Measurements from ENCODE around the gene TMCC2.
A peak's percentile ranks its signal among the peaks of the same experiment; 100 is the strongest.
"Not testable (repeated sequence)": the region's sequence is repeated elsewhere in the genome, so short reads cannot be mapped to it uniquely, and the experiment has no call there.

Gene TMCC2

DNA sequence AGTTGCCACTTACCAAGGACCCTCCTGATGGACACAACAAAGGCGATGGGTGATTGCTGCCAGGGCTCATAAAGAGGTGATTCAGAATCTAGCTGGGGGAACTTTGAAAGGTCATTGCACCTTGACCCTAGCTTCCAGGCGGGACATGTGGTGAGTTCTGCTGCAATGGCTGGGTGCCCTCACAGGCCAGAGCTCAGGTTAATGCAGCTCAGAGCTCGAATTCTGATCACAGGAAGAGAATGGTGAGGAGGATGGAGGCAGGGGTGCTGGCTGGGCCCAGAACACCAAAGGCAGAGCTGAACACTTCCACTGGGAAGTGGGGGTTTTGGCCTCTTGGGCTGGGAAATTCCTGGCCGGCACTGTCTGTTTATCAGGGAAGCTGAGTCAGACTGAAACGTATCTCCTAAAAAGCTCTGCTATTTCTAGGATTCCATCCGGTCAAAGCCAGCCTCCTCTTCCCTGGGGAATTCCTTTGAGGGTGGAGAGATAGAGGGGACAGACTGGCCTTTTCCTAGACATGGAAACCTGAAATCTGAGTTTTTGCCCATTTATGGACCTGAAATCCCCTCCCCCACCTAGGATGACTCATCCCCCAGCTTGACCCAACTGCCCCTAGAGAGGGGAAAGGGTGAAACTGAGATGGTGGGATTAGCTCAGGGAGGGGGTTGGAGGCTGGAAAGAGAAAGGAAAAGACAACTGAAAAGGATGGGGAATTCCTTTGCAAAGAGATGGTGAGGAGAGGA is 66.6 kb downstream of the TMCC2 start:
- Histone ChIP-seq H4K8ac (ENCODE audit: low read length) (peak overlapping the region; percentile 98), H2BK12ac (ENCODE audit: low read length in 2 of 2) (peak overlapping the region; percentile 99 to 100), H3K9ac (ENCODE audit: low read length) (peak overlapping the region; percentile 45), H3K79me1 (replicated peaks; ENCODE audit: low read length, poor library complexity, severe bottlenecking) (no peaks in the 10 kb centered on the region), H3K27ac (ENCODE audit: low read length, poor library complexity, severe bottlenecking) (peak overlapping the region; percentile 96), H2AFZ (ENCODE audit: low read depth, low read length) (no peak overlapping the region), H3K18ac (ENCODE audit: low read depth in 1 of 2, low read length in 2 of 2) (peak overlapping the region; percentile 94 to 99), H3K36me3 (ENCODE audit: control insufficient read depth in 1 of 2, insufficient read depth in 2 of 2, low read depth in 1 of 2, low read length in 2 of 2) (no peaks in the 10 kb centered on the region), H2BK15ac (ENCODE audit: low read depth, poor library complexity, severe bottlenecking) (peak overlapping the region; percentile 92), H2BK5ac (ENCODE audit: low read depth, low read length, poor library complexity, severe bottlenecking) (peak overlapping the region; percentile 85), H3K14ac (ENCODE audit: low read length in 2 of 2) (peak overlapping the region in 1 of 2 experiments; percentile 66), H3K4ac (ENCODE audit: low read depth in 1 of 2, low read length in 2 of 2) (peak overlapping the region; percentile 93 to 99), H3K23ac (ENCODE audit: low read length in 2 of 2) (no peak overlapping the region), H3K27me3 (ENCODE audit: control insufficient read depth in 1 of 2, insufficient read depth in 1 of 2, low read length in 2 of 2) (no peaks in the 10 kb centered on the region), H3K9me3 (ENCODE audit: control insufficient read depth, low read length) (no peaks in the 10 kb centered on the region), H2AK5ac (ENCODE audit: low read length, severe bottlenecking) (peak overlapping the region; percentile 81), H3K4me1 (ENCODE audit: control insufficient read depth, insufficient read depth, low read depth, low read length) (peaks cover 28% of the 10 kb centered on the region), H3K4me3 (ENCODE audit: insufficient read depth in 1 of 2, low read depth in 1 of 2, low read length in 2 of 2) (peak overlapping the region in 1 of 2 experiments; percentile 10), H2BK120ac (ENCODE audit: low read depth, low read length) (peak overlapping the region; percentile 97), H3K4me2 (ENCODE audit: low read length, poor library complexity, severe bottlenecking) (peak overlapping the region; percentile 7), H4K91ac (ENCODE audit: low read length) (peak overlapping the region; percentile 99)
- WGBS: 2% methylated on average over 3 of the region's 6 CpGs
- DNase-seq: peak; percentile 99

GRCh38 chr1:205294934-205295333 is 67.2 kb downstream of the TMCC2 start:
- no peak overlapping the region for H3K4me2 ChIP-seq (ENCODE audit: low read length, poor library complexity, severe bottlenecking)

GRCh38 chr1:205296154-205296553 is 68.4 kb downstream of the TMCC2 start:
- Histone ChIP-seq H3K4me3 (ENCODE audit: insufficient read depth in 1 of 2, low read depth in 1 of 2, low read length in 2 of 2) (no peak overlapping the region), H3K9me3 (ENCODE audit: control insufficient read depth, low read length) (no peaks in the 10 kb centered on the region), H2AK5ac (ENCODE audit: low read length, severe bottlenecking) (peak overlapping the region; percentile 98), H3K4me1 (ENCODE audit: control insufficient read depth, insufficient read depth, low read depth, low read length) (peaks cover 33% of the 10 kb centered on the region), H3K18ac (ENCODE audit: low read depth in 1 of 2, low read length in 2 of 2) (peak overlapping the region; percentile 61 to 64), H4K91ac (ENCODE audit: low read length) (no peak overlapping the region), H3K14ac (ENCODE audit: low read length in 2 of 2) (no peak overlapping the region), H3K27ac (ENCODE audit: low read length, poor library complexity, severe bottlenecking) (peak overlapping the region; percentile 1), H3K79me1 (replicated peaks; ENCODE audit: low read length, poor library complexity, severe bottlenecking) (no peaks in the 10 kb centered on the region), H2BK15ac (ENCODE audit: low read depth, poor library complexity, severe bottlenecking) (no peak overlapping the region), H3K23ac (ENCODE audit: low read length in 2 of 2) (no peak overlapping the region), H2BK5ac (ENCODE audit: low read depth, low read length, poor library complexity, severe bottlenecking) (no peak overlapping the region), H3K4ac (ENCODE audit: low read depth in 1 of 2, low read length in 2 of 2) (peak overlapping the region in 1 of 2 experiments; percentile 32), H4K8ac (ENCODE audit: low read length) (no peak overlapping the region), H3K36me3 (ENCODE audit: control insufficient read depth in 1 of 2, insufficient read depth in 2 of 2, low read depth in 1 of 2, low read length in 2 of 2) (no peaks in the 10 kb centered on the region), H2BK12ac (ENCODE audit: low read length in 2 of 2) (peak overlapping the region in 1 of 2 experiments; percentile 92), H2AFZ (ENCODE audit: low read depth, low read length) (no peak overlapping the region), H2BK120ac (ENCODE audit: low read depth, low read length) (no peak overlapping the region), H3K27me3 (ENCODE audit: control insufficient read depth in 1 of 2, insufficient read depth in 1 of 2, low read length in 2 of 2) (no peaks in the 10 kb centered on the region), H3K4me2 (ENCODE audit: low read length, poor library complexity, severe bottlenecking) (no peak overlapping the region), H3K9ac (ENCODE audit: low read length) (no peak overlapping the region)
- 97% methylated on average over 2 of the region's 2 CpGs for WGBS
- no peak for DNase-seq

More at GRCh38 chr1:205294934-205295333, 67.2 kb downstream of the TMCC2 start:
- no peak overlapping the region for H2BK15ac ChIP-seq (ENCODE audit: low read depth, poor library complexity, severe bottlenecking)
- H2AFZ ChIP-seq (ENCODE audit: low read depth, low read length): no peak overlapping the region
- H3K4me3 ChIP-seq (ENCODE audit: insufficient read depth in 1 of 2, low read depth in 1 of 2, low read length in 2 of 2): peak overlapping the region in 1 of 2 experiments; percentile 10
- H2AK5ac ChIP-seq (ENCODE audit: low read length, severe bottlenecking): peak overlapping the region; percentile 63
- no peaks in the 10 kb centered on the region for H3K36me3 ChIP-seq (ENCODE audit: control insufficient read depth in 1 of 2, insufficient read depth in 2 of 2, low read depth in 1 of 2, low read length in 2 of 2)
- peak overlapping the region; percentile 76 to 93 for H2BK12ac ChIP-seq (ENCODE audit: low read length in 2 of 2)
- peak overlapping the region in 1 of 2 experiments; percentile 50 for H3K14ac ChIP-seq (ENCODE audit: low read length in 2 of 2)
- peak overlapping the region; percentile 46 to 87 for H3K18ac ChIP-seq (ENCODE audit: low read depth in 1 of 2, low read length in 2 of 2)
- no peaks in the 10 kb centered on the region for H3K9me3 ChIP-seq (ENCODE audit: control insufficient read depth, low read length)
- H3K4ac ChIP-seq (ENCODE audit: low read depth in 1 of 2, low read length in 2 of 2): peak overlapping the region; percentile 73 to 77
- H3K27ac ChIP-seq (ENCODE audit: low read length, poor library complexity, severe bottlenecking): peak overlapping the region; percentile 96
- no peak for DNase-seq
- peak overlapping the region; percentile 86 for H2BK5ac ChIP-seq (ENCODE audit: low read depth, low read length, poor library complexity, severe bottlenecking)
- peak overlapping the region; percentile 31 for H4K8ac ChIP-seq (ENCODE audit: low read length)
- H3K79me1 ChIP-seq (replicated peaks; ENCODE audit: low read length, poor library complexity, severe bottlenecking): no peaks in the 10 kb centered on the region
- WGBS: 28% methylated on average over 5 of the region's 5 CpGs
- peak overlapping the region; percentile 97 for H2BK120ac ChIP-seq (ENCODE audit: low read depth, low read length)
- H3K4me1 ChIP-seq (ENCODE audit: control insufficient read depth, insufficient read depth, low read depth, low read length): peaks cover 29% of the 10 kb centered on the region
- H4K91ac ChIP-seq (ENCODE audit: low read length): no peak overlapping the region
- peak overlapping the region; percentile 45 for H3K9ac ChIP-seq (ENCODE audit: low read length)
- no peak overlapping the region for H3K23ac ChIP-seq (ENCODE audit: low read length in 2 of 2)
- H3K27me3 ChIP-seq (ENCODE audit: control insufficient read depth in 1 of 2, insufficient read depth in 1 of 2, low read length in 2 of 2): no peaks in the 10 kb centered on the region

DNA sequence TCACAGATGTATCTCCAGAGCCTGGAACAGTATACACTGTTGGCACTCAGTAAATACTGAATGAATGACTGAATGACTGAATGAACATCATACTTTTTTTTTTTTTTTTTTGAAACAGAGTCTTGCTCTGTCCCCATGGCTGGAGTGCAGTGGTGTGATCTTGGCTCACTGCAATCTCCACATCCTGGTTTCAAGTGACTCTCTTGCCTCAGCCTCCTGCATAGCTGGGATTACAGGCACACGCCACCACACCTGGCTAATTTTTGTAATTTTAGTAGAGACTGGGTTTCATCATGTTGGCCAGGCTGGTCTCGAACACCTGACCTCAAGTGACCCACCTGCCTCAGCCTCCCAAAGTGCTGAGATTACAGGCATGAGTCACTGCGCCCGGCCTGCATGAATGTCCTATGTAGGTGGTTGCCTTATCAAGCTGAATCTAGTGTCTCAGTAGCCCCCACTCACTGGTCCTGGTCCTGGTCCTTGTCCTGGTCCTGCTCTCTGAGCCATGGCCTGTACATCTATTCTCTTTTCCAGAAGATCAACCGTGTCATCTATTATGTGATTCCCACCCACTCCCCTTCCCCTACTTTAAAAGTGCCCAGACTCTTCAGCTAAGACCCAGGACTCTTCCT is 69.9 kb downstream of the TMCC2 start:
- H4K8ac ChIP-seq (ENCODE audit: low read length): peak overlapping the region; percentile 3
- peak overlapping the region; percentile 92 for H3K27ac ChIP-seq (ENCODE audit: low read length, poor library complexity, severe bottlenecking)
- peaks cover 41% of the 10 kb centered on the region for H3K4me1 ChIP-seq (ENCODE audit: control insufficient read depth, insufficient read depth, low read depth, low read length)
- not testable (repeated sequence) for H2BK15ac ChIP-seq (ENCODE audit: low read depth, poor library complexity, severe bottlenecking); H3K27me3 ChIP-seq (ENCODE audit: control insufficient read depth in 1 of 2, insufficient read depth in 1 of 2, low read length in 2 of 2); DNase-seq; H3K9me3 ChIP-seq (ENCODE audit: control insufficient read depth, low read length); H3K14ac ChIP-seq (ENCODE audit: low read length in 2 of 2); H3K4me3 ChIP-seq (ENCODE audit: insufficient read depth in 1 of 2, low read depth in 1 of 2, low read length in 2 of 2); H3K79me1 ChIP-seq (replicated peaks; ENCODE audit: low read length, poor library complexity, severe bottlenecking); H3K36me3 ChIP-seq (ENCODE audit: control insufficient read depth in 1 of 2, insufficient read depth in 2 of 2, low read depth in 1 of 2, low read length in 2 of 2); H3K23ac ChIP-seq (ENCODE audit: low read length in 2 of 2); H3K4me2 ChIP-seq (ENCODE audit: low read length, poor library complexity, severe bottlenecking); H2AFZ ChIP-seq (ENCODE audit: low read depth, low read length)
- H3K4ac ChIP-seq (ENCODE audit: low read depth in 1 of 2, low read length in 2 of 2): peak overlapping the region; percentile 42 to 94
- H2BK120ac ChIP-seq (ENCODE audit: low read depth, low read length): peak overlapping the region; percentile 12
- peak overlapping the region; percentile 76 to 83 for H2BK12ac ChIP-seq (ENCODE audit: low read length in 2 of 2)
- H2BK5ac ChIP-seq (ENCODE audit: low read depth, low read length, poor library complexity, severe bottlenecking): peak overlapping the region; percentile 31
- peak overlapping the region; percentile 87 to 98 for H3K18ac ChIP-seq (ENCODE audit: low read depth in 1 of 2, low read length in 2 of 2)
- H4K91ac ChIP-seq (ENCODE audit: low read length): peak overlapping the region; percentile 29
- peak overlapping the region; percentile 64 for H3K9ac ChIP-seq (ENCODE audit: low read length)
- 81% methylated on average over 5 of the region's 5 CpGs for WGBS
- H2AK5ac ChIP-seq (ENCODE audit: low read length, severe bottlenecking): peak overlapping the region; percentile 77
